ENCODE results near the gene EHF. TPM values are rescaled to one million over a fixed set of nuclear protein-coding genes. Genes with fewer than 3 reads are reported as not detected.

Gene EHF
- total and polyA plus RNA-seq, 8 donors: 9.9 to 53.1 (median 13.9) TPM

DNA sequence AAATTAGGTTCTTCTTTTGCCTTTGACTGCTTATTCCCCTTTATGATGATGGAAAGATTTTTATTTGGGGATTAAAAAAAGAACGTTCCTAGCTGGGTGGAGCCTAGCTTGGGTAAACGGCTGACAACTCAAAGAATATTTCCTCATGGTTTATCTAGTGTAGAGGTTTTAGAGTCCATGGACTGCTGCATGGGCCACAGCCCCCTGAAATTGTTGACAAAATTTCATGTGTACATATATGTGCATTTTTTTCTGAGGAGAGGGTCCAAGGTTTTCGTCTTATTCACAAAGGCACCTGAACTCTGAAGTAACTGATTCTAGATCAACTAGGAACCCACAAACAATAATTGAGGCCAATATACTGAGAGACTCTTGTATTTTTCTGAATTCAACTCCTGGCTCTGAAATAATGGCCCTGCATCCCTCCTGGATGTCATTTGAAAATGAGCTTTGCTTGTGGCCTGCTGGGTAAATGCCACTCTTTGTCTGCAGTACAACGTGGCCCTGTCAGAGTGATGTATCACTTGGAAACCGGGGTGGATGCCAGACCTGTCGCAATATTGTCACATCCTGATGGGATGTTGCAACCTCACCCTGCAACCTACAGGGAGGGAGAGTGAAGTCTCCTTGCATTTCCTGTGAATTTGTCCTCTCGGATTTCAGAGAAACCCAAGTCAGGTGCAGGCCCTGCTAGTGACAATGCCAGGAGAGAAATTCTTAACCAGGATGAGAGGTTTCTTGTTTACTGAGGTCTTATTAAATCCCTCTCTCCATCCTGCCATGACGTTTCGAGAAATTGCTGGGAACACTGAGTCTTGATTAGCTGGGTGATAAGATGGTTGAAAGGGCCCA, 33.8 kb downstream of the EHF start:
- H3K27ac ChIP-seq: peak overlapping the region; percentile 57

DNA sequence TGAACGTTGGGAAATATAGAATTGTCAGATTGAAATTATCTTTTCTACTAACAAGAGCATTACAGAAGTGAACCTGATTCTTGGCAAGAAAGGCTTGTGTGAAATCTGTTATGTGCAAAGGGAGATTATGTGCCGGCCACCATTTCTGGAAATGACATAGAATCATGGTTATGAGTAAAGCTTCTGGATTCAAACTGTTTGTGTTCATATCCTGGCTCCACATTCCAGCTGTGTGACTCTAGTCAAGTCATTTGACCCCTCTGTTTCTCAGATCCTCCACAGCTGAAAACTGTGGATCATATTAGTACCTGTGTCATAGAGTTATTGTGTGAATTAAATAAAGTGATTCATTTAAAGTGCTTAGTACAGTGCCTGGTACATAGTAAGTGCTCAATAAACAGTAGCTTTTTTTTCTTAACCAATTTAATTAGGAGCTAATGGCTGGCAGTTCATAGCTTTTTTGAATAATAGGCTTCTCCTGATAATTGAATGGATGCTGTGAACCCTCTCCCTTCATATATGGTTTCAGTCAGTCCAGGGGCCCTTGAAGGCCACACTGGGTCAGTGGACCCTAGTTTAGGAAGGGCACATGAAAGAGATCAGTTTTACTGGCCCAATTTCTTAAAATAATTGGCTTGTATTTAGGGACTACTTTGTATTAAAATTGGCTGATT, 34.6 kb downstream of the EHF start:
- Histone ChIP-seq H3K9me3 (no peaks in the 10 kb centered on the region), H3K4me1 (peaks cover 25 to 49% of the 10 kb centered on the region in 2 donors), H3K27me3 (no peaks in the 10 kb centered on the region), H3K36me3 (peaks cover 0 to 5% of the 10 kb centered on the region in 2 donors), H3K27ac (no peak overlapping the region), H3K4me3 (no peak overlapping the region)
- TF ChIP-seq, protein P1, sequence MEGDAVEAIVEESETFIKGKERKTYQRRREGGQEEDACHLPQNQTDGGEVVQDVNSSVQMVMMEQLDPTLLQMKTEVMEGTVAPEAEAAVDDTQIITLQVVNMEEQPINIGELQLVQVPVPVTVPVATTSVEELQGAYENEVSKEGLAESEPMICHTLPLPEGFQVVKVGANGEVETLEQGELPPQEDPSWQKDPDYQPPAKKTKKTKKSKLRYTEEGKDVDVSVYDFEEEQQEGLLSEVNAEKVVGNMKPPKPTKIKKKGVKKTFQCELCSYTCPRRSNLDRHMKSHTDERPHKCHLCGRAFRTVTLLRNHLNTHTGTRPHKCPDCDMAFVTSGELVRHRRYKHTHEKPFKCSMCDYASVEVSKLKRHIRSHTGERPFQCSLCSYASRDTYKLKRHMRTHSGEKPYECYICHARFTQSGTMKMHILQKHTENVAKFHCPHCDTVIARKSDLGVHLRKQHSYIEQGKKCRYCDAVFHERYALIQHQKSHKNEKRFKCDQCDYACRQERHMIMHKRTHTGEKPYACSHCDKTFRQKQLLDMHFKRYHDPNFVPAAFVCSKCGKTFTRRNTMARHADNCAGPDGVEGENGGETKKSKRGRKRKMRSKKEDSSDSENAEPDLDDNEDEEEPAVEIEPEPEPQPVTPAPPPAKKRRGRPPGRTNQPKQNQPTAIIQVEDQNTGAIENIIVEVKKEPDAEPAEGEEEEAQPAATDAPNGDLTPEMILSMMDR (IDR thresholded peaks at IDR 0.05): no peak
- DNase-seq: no peak
- intact Hi-C loops (cut with DNase I): no loop called here
- ATAC-seq: no peak

More for the DNA sequence above, 33.8 kb downstream of the EHF start:
- H3K9me3 ChIP-seq: no peaks in the 10 kb centered on the region
- H3K36me3 ChIP-seq: peaks cover 0 to 5% of the 10 kb centered on the region in 2 donors
- DNase-seq (peak in 2 of 4 donors; percentile 52 to 75), ATAC-seq (peak; percentile 60)
- intact Hi-C loops (cut with DNase I): no loop called here
- H3K4me3 ChIP-seq: no peak overlapping the region
- H3K27me3 ChIP-seq: no peaks in the 10 kb centered on the region
- TF ChIP-seq, protein P1 (IDR thresholded peaks at IDR 0.05): no peak
- H3K4me1 ChIP-seq: peaks cover 28 to 54% of the 10 kb centered on the region in 2 donors

DNA sequence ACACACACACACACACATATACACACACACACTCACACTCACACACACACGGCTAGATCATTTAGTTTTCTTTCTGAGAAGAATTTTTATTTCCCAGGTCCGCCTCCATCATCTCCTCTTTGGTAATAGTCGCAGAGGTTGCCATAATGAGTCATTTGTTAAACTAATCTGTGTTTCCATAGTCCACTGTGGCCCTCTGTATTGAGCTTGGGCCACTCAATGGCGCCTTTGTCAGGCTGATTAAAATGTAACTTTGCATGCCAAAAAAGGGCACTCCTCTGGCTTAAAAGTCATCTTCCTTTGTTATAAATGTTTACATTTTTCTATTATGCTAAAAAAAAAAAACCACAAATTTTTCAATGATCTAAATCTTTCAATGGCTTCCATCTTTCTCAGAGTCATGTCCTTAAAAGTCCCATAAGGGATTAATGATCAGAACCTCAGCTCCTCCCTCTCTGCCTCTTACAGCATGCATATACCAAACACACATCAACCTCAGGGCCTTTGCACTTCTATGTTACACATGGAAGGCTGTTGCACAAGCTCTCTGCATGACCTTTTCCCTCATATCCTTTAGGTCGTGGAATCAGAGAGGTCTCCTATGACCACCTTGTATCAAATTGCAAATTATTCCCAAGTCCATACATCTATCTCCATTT, 35.3 kb downstream of the EHF start:
- H3K27ac ChIP-seq: no peak overlapping the region
- TF ChIP-seq, protein P1 (IDR thresholded peaks at IDR 0.05): no peak
- H3K4me3 ChIP-seq: no peak overlapping the region
- no peaks in the 10 kb centered on the region for H3K27me3 ChIP-seq
- H3K9me3 ChIP-seq: no peaks in the 10 kb centered on the region
- peaks cover 21 to 41% of the 10 kb centered on the region in 2 donors for H3K4me1 ChIP-seq
- intact Hi-C loops (cut with DNase I): no loop called here
- ATAC-seq (no peak), DNase-seq (no peak)
- peaks cover 0 to 5% of the 10 kb centered on the region in 2 donors for H3K36me3 ChIP-seq

DNA sequence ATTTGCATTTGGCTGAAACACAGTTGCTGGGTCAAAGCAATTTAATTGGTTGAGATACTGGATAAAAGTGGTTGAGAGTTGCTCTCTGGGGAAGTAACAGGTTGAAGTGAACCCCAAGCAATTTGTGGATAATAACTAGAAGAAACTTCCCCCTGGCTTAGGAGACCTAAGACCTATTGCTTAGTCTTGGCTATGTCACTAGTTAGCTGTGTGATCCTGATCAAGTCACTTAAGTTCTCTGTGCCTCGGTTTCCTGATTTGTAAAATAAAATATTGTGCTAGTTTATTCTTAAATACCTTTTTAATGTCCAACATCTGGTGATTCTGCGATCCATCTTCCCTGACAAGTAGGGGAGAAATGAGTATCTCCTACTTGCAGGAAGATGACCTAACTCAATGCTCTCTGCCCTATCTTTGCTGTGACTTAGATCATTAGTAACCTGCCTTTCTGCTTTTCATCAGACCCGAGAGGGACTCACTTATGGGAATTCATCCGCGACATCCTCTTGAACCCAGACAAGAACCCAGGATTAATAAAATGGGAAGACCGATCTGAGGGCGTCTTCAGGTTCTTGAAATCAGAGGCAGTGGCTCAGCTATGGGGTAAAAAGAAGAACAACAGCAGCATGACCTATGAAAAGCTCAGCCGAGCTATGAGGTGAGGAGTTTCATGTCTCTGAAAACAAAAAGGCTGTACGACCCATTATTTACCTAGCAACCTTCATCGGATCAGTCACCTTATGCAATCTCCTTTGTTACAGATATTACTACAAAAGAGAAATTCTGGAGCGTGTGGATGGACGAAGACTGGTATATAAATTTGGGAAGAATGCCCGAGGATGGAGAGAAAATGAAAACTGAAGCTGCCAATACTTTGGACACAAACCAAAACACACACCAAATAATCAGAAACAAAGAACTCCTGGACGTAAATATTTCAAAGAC, 37.5 kb downstream of the EHF start:
- peaks cover 15 to 20% of the 10 kb centered on the region in 2 donors for H3K4me1 ChIP-seq
- H3K36me3 ChIP-seq: peaks cover 0 to 5% of the 10 kb centered on the region in 2 donors
- H3K4me3 ChIP-seq: no peak overlapping the region
- H3K27me3 ChIP-seq: no peaks in the 10 kb centered on the region
- H3K27ac ChIP-seq: no peak overlapping the region
- intact Hi-C loops (cut with DNase I): no loop called here
- no peaks in the 10 kb centered on the region for H3K9me3 ChIP-seq
- no peak for DNase-seq
- no peak for ATAC-seq
- TF ChIP-seq, protein P1 (IDR thresholded peaks at IDR 0.05): no peak

All from left lung (tissue), 10 donors.